Astrocyte (in vitro differentiated cells and primary cell): ENCODE measurements around the gene TSC1.

Source experiments
- CTCF ChIP-seq: IDR thresholded peaks from 2 replicates; pipeline ENCODE4 v1.5.1; 2011; ENCODE audit warnings: low read depth, mild to moderate bottlenecking, inconsistent platforms, low read length, moderate library complexity; ENCODE audit not compliant: insufficient read depth
- EZH2 ChIP-seq: IDR thresholded peaks from 2 replicates; pipeline ENCODE4 v1.6.1; 2012; ENCODE audit warnings: mild to moderate bottlenecking, low read length, inconsistent platforms; ENCODE audit not compliant: insufficient read depth

- TF ChIP-seq CTCF, result no peak
- no peak for TF ChIP-seq EZH2
Observed at GRCh38 chr9:132937463-132937901, 6.9 kb downstream of the TSC1 start.
